Erythroblast (primary cell): ENCODE results near the gene ZFYVE1.
"Not testable (repeated sequence)": the region's sequence is repeated elsewhere in the genome, so short reads cannot be mapped to it uniquely, and the experiment has no call there.

ENCODE experiments used
- GATA1 ChIP-seq: IDR thresholded peaks from 2 replicates; pipeline ENCODE4 v1.6.1; 2011; ENCODE audit warnings: low read depth, mild to moderate bottlenecking, control low read depth, low read length, moderate library complexity
- POLR2A ChIP-seq: IDR thresholded peaks from 2 replicates; pipeline ENCODE4 v1.6.1; 2011; ENCODE audit warnings: mild to moderate bottlenecking, low read length

DNA sequence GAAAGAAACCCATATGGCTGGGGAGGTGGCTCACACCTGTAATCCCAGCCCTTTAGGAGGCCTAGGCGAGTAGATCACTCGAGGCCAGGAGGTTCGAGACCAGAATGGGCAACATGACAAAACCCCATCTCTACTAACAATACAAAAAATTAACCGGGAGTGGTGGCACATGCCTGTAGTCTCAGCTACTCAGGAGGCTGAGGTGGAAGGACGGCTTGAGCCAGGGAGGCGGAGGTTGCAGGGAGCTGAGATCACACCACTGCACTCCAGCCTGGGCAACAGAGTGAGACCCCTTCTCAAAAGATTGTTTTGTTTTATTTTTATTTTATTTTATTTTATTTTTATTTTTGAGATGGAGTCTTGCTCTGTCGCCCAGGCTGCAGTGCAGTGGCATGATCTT lies 15.7 kb downstream of the ZFYVE1 start:
- TF ChIP-seq POLR2A, GATA1: not testable (repeated sequence)
